Thyroid gland (tissue), 4 donors: Measurements from ENCODE around the gene CIROP. TPM values are rescaled to one million over a fixed set of nuclear protein-coding genes. Genes with fewer than 3 reads are reported as not detected.
A peak's percentile ranks its signal among the peaks of the same experiment; 100 is the strongest.

Experiments used
- DNase-seq, 2 donors: peaks; one replicate each; pipeline ENCODE4 v3.0.0-alpha.2; 2019
- H3K27ac ChIP-seq, 3 donors: fragments of 200-600 bp; sonication (generic); 1 replicate in 2 of 3; 2 replicates in 1 of 3; pipeline ENCODE4 v1.5.1; 2016 to 2019; ENCODE audit warnings: mild to moderate bottlenecking in 1 of 3, moderate library complexity in 1 of 3
- H3K27me3 ChIP-seq: fragments of 200-600 bp; sonication (generic); one replicate; pipeline ENCODE4 v1.5.1; 2019
- H3K36me3 ChIP-seq, 2 donors: fragments of 200-600 bp; sonication (generic); one replicate each; pipeline ENCODE4 v1.5.1; 2016 to 2019
- H3K4me1 ChIP-seq, 2 donors: fragments of 200-600 bp; sonication (generic); one replicate each; pipeline ENCODE4 v1.5.1; 2017 to 2019
- H3K4me3 ChIP-seq, 3 donors: fragments of 200-600 bp; sonication (generic); replicated peaks in 1 of 3; 1 replicate in 2 of 3; 2 replicates in 1 of 3; pipeline ENCODE4 v1.5.1; 2016; ENCODE audit warnings: mild to moderate bottlenecking in 1 of 3
- H3K9me3 ChIP-seq: fragments of 200-600 bp; sonication (generic); one replicate; pipeline ENCODE4 v1.5.1; 2017
- POLR2A ChIP-seq, 2 donors: fragments of 450-650 bp; IDR thresholded peaks; one replicate each; pipeline ENCODE4 v1.6.1; 2017; ENCODE audit warnings: antibody characterized with exemption in 2 of 2, mild to moderate bottlenecking in 2 of 2, moderate library complexity in 1 of 2
- WGBS, 2 donors: methylation state at CpG; one replicate each; pipeline ENCODE4 v1.1.5; 2017; 5-methylcytosine and 5-hydroxymethylcytosine counted together
- intact Hi-C: fragments of 100-400 bp; cut with DNase I; formaldehyde crosslinking; loops from one replicate; pipeline ENCODE4 v1.15.1; 2023
- total RNA-seq, 4 donors: library from RNA; depleted of rRNA; stranded (reverse); fragments of >200 nt; gene quantifications; one replicate each; pipeline ENCODE4 v1.2.3, GENCODE V29; 2016
- TF ChIP-seq, protein P1 (sequence below), 6 experiments: fragments of 200-600 bp in 3 of 6; fragments of 450-650 bp in 3 of 6; sonication (generic) in 3 of 6; IDR thresholded peaks; one replicate each; pipeline ENCODE4 v1.5.1; 2016 to 2019; ENCODE audit warnings: antibody characterized with exemption in 6 of 6, mild to moderate bottlenecking in 2 of 6, inconsistent platforms in 1 of 6, moderate library complexity in 1 of 6

Gene CIROP
- total RNA-seq, 4 donors from 2014 or later = 0.11 TPM; not detected in 3

- TF ChIP-seq, protein P1, sequence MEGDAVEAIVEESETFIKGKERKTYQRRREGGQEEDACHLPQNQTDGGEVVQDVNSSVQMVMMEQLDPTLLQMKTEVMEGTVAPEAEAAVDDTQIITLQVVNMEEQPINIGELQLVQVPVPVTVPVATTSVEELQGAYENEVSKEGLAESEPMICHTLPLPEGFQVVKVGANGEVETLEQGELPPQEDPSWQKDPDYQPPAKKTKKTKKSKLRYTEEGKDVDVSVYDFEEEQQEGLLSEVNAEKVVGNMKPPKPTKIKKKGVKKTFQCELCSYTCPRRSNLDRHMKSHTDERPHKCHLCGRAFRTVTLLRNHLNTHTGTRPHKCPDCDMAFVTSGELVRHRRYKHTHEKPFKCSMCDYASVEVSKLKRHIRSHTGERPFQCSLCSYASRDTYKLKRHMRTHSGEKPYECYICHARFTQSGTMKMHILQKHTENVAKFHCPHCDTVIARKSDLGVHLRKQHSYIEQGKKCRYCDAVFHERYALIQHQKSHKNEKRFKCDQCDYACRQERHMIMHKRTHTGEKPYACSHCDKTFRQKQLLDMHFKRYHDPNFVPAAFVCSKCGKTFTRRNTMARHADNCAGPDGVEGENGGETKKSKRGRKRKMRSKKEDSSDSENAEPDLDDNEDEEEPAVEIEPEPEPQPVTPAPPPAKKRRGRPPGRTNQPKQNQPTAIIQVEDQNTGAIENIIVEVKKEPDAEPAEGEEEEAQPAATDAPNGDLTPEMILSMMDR (IDR thresholded peaks at IDR 0.05) = peak; percentile 28 to 56 (median 46)
- TF ChIP-seq POLR2A (IDR thresholded peaks at IDR 0.05) = no peak
- DNase-seq = no peak
- intact Hi-C loops = loop anchor here (5.0 kb wide), 1 partner anchor 110 kb away; no protein-coding TSS in a partner anchor
- Histone ChIP-seq H3K27me3 (no peaks in the 10 kb centered on the region), H3K9me3 (no peaks in the 10 kb centered on the region), H3K4me1 (peaks cover 4 to 12% of the 10 kb centered on the region in 2 donors), H3K4me3 (no peak overlapping the region), H3K36me3 (peaks cover 84 to 89% of the 10 kb centered on the region in 2 donors), H3K27ac (no peak overlapping the region)
- WGBS, 2 donors = 67 to 72% methylated on average over 5 of the region's 5 CpGs
These were observed 27.9 kb downstream of the CIROP start for GRCh38 chr14:23076785-23077408.

GRCh38 chr14:23074906-23075305 is 29.9 kb downstream of the CIROP start:
- no peak overlapping the region for H3K4me3 ChIP-seq

GRCh38 chr14:23071921-23072539 is 32.8 kb downstream of the CIROP start:
- no peak overlapping the region for H3K4me3 ChIP-seq
- peaks cover 16 to 20% of the 10 kb centered on the region in 2 donors for H3K4me1 ChIP-seq
- peak in 1 of 2 donors; percentile 28 for DNase-seq
- WGBS, 2 donors = 52% methylated on average over 5 of the region's 5 CpGs
- TF ChIP-seq POLR2A (IDR thresholded peaks at IDR 0.05) = no peak
- TF ChIP-seq, protein P1 (IDR thresholded peaks at IDR 0.05) = no peak
- intact Hi-C loops = no loop called here
- no peaks in the 10 kb centered on the region for H3K9me3 ChIP-seq
- H3K36me3 ChIP-seq = peaks cover 50 to 59% of the 10 kb centered on the region in 2 donors
- H3K27me3 ChIP-seq = no peaks in the 10 kb centered on the region
- H3K27ac ChIP-seq = peak overlapping the region; percentile 66 to 84 (median 69)

More at GRCh38 chr14:23074906-23075305, 29.9 kb downstream of the CIROP start:
- TF ChIP-seq POLR2A (IDR thresholded peaks at IDR 0.05) = no peak
- TF ChIP-seq, protein P1 (IDR thresholded peaks at IDR 0.05) = no peak
- Histone ChIP-seq H3K4me1 (peaks cover 16 to 23% of the 10 kb centered on the region in 2 donors), H3K9me3 (no peaks in the 10 kb centered on the region), H3K36me3 (peaks cover 64 to 73% of the 10 kb centered on the region in 2 donors), H3K27me3 (no peaks in the 10 kb centered on the region), H3K27ac (no peak overlapping the region)
- DNase-seq = no peak
- intact Hi-C loops = loop anchor here (5.0 kb wide), 1 partner anchor 112 kb away; no protein-coding TSS in a partner anchor
- 88 to 92% methylated on average over 1 of the region's 1 CpG for WGBS, 2 donors

DNA sequence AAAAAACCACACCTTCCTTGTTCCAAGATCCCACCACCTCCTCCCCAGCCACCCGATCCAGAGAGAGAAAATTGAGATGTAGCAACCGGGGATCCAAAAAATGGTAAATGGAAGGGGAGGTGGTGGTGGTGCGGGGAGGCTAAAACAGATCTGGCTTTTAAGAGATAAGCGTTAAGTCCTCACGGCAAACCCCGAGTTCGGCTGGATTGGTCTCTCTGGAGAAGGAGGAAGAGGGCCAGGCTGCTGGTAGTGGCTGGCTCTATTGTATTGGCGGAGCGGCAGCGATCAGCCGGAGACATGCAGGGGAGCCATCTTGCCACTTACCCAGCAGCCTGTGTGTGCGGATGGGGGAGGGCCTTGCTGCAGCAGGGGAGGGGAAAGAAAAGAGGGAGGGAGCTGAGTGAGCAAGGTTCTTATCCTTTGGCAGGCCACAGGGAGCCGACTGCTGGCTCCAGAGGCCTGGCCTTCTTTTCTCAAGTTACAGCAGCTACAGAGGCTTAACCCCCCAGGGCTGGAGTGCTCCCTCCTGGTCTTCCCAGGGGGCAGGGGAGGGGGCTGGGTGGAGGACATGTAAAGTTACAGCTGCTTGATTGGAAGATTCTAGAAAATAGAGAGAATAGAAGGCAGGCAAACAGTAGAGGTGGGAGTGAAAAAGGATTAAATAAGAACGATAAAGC is 33.4 kb downstream of the CIROP start:
- H3K4me1 ChIP-seq = peaks cover 16 to 20% of the 10 kb centered on the region in 2 donors
- DNase-seq = peak; percentile 89
- peak overlapping the region; percentile 66 to 84 (median 69) for H3K27ac ChIP-seq
- H3K9me3 ChIP-seq = no peaks in the 10 kb centered on the region
- WGBS, 2 donors = 1 to 2% methylated on average over 14 of the region's 14 CpGs
- no peaks in the 10 kb centered on the region for H3K27me3 ChIP-seq
- H3K4me3 ChIP-seq = peak overlapping the region; percentile 35 to 54 (median 35)
- TF ChIP-seq, protein P1 (IDR thresholded peaks at IDR 0.05) = no peak
- peak in 1 of 2 donors; percentile 66 for TF ChIP-seq POLR2A (IDR thresholded peaks at IDR 0.05)
- intact Hi-C loops = no loop called here
- H3K36me3 ChIP-seq = peaks cover 47 to 59% of the 10 kb centered on the region in 2 donors
